Superior temporal gyrus (tissue), 1 donor: ENCODE results near the gene ATP6V0C.
"Not testable (repeated sequence)": the region's sequence is repeated elsewhere in the genome, so short reads cannot be mapped to it uniquely, and the experiment has no call there.

Experiments
- DNase-seq: peaks from one replicate; pipeline ENCODE4 v3.0.0-alpha.2; 2016; ENCODE audit errors: extremely low spot score

The ATP6V0C gene

GRCh38 chr16:2474877-2475412 lies 38.8 kb upstream of the ATP6V0C start, which contains the start of gene TBC1D24:
TBC1D24 (plus strand) TSS chr16:2475127; CDS start chr16:2496149, 21,022 bp downstream.
- peak; percentile 84 for DNase-seq

GRCh38 chr16:2475413-2476344 lies 38.1 kb upstream of the ATP6V0C start:
- no peak for DNase-seq

- no peak for DNase-seq
Measured at GRCh38 chr16:2476345-2476720, 37.4 kb upstream of the ATP6V0C start.

GRCh38 chr16:2476741-2477140 lies 37.0 kb upstream of the ATP6V0C start:
- no peak for DNase-seq

GRCh38 chr16:2477327-2477726 lies 36.4 kb upstream of the ATP6V0C start:
- no peak for DNase-seq

GRCh38 chr16:2478279-2478678 lies 35.5 kb upstream of the ATP6V0C start:
- no peak for DNase-seq

GRCh38 chr16:2479996-2480395 lies 33.8 kb upstream of the ATP6V0C start:
- DNase-seq = not testable (repeated sequence)

- DNase-seq = no peak
Measured at GRCh38 chr16:2480948-2481347, 32.8 kb upstream of the ATP6V0C start.

- no peak for DNase-seq
Measured at GRCh38 chr16:2481676-2482075, 32.1 kb upstream of the ATP6V0C start.

- no peak for DNase-seq
Measured at GRCh38 chr16:2482249-2482648, 31.5 kb upstream of the ATP6V0C start.

GRCh38 chr16:2482708-2483534 lies 30.8 kb upstream of the ATP6V0C start:
- peak; percentile 73 for DNase-seq

GRCh38 chr16:2483939-2484897 lies 29.5 kb upstream of the ATP6V0C start:
- DNase-seq = no peak

GRCh38 chr16:2484898-2485508 lies 28.7 kb upstream of the ATP6V0C start:
- no peak for DNase-seq

GRCh38 chr16:2485811-2486507 lies 27.8 kb upstream of the ATP6V0C start:
- no peak for DNase-seq

GRCh38 chr16:2486645-2487516 lies 26.9 kb upstream of the ATP6V0C start:
- peak; percentile 58 for DNase-seq

GRCh38 chr16:2487517-2487842 lies 26.3 kb upstream of the ATP6V0C start:
- no peak for DNase-seq

- DNase-seq = no peak
Measured at GRCh38 chr16:2487903-2488531, 25.7 kb upstream of the ATP6V0C start.

GRCh38 chr16:2489581-2489980 lies 24.2 kb upstream of the ATP6V0C start:
- peak; percentile 5 for DNase-seq
